ENCODE results near the gene DHRS7C.

Gene DHRS7C

GRCh38 chr17:9790889-9791876, at the start of gene DHRS7C:
TSS of gene DHRS7C (minus strand) at chr17:9791592. CDS start at chr17:9791284, 308 bp downstream.
- DNase-seq: no peak

GRCh38 chr17:9839433-9839832, 48.0 kb upstream of the DHRS7C start:
- DNase-seq: no peak

GRCh38 chr17:9837551-9838471, 46.4 kb upstream of the DHRS7C start:
- DNase-seq: no peak

- DNase-seq: no peak
Measured at GRCh38 chr17:9833922-9834321, 42.5 kb upstream of the DHRS7C start.

- DNase-seq: no peak
Measured at GRCh38 chr17:9830711-9831110, 39.3 kb upstream of the DHRS7C start.

- DNase-seq: no peak
Measured at GRCh38 chr17:9829343-9829742, 38.0 kb upstream of the DHRS7C start.

GRCh38 chr17:9828296-9829295, 37.2 kb upstream of the DHRS7C start:
- no peak for DNase-seq

- no peak for DNase-seq
Measured at GRCh38 chr17:9825641-9826150, 34.3 kb upstream of the DHRS7C start, which contains the start of gene GLP2R. TSS of gene GLP2R (plus strand) at chr17:9825924. CDS start at chr17:9826064, 140 bp downstream.

- no peak for DNase-seq
Measured at GRCh38 chr17:9824797-9825338, 33.5 kb upstream of the DHRS7C start.

- DNase-seq: no peak
Measured at GRCh38 chr17:9824094-9824493, 32.7 kb upstream of the DHRS7C start.

- DNase-seq: no peak
Measured at GRCh38 chr17:9821921-9822320, 30.5 kb upstream of the DHRS7C start, which contains the start of gene GSG1L2. TSS of gene GSG1L2 (minus strand) at chr17:9822079. CDS start at chr17:9822071, 8 bp downstream.

- DNase-seq: no peak
Measured at GRCh38 chr17:9820448-9820847, 29.1 kb upstream of the DHRS7C start.

GRCh38 chr17:9818760-9819159, 27.4 kb upstream of the DHRS7C start:
- DNase-seq: no peak

- DNase-seq: no peak
Measured at GRCh38 chr17:9817086-9817485, 25.7 kb upstream of the DHRS7C start.

- no peak for DNase-seq
Measured at GRCh38 chr17:9816472-9816871, 25.1 kb upstream of the DHRS7C start.

GRCh38 chr17:9814337-9814945, 23.0 kb upstream of the DHRS7C start:
- no peak for DNase-seq

- no peak for DNase-seq
Measured at GRCh38 chr17:9813166-9813565, 21.8 kb upstream of the DHRS7C start.

GRCh38 chr17:9811537-9811936, 20.1 kb upstream of the DHRS7C start:
- DNase-seq: no peak

- DNase-seq: no peak
Measured at GRCh38 chr17:9811086-9811485, 19.7 kb upstream of the DHRS7C start.

GRCh38 chr17:9810100-9810949, 18.9 kb upstream of the DHRS7C start:
- DNase-seq: no peak

All from NCI-H2029 (cell line).